SK-N-SH treated with all-trans-retinoic acid at 6 μM for 48 hours (cell line): Measurements from ENCODE around the gene ELFN2.

ENCODE experiments used
- ARNTL ChIP-seq: fragments of 450-650 bp; formaldehyde crosslinking; IDR thresholded peaks from 2 replicates; pipeline ENCODE4 v1.5.0; 2020; ENCODE audit warnings: low read depth, mild to moderate bottlenecking, moderate library complexity, borderline replicate concordance
- CSDC2 ChIP-seq: fragments of 250-450 bp; sonication (Bioruptor Pico); IDR thresholded peaks from 2 replicates; pipeline ENCODE4 v1.5.0; 2020; ENCODE audit warnings: mild to moderate bottlenecking, moderate library complexity
- GLIS3 ChIP-seq: fragments of 250-450 bp; sonication (Bioruptor Pico); IDR thresholded peaks from 2 replicates; pipeline ENCODE4 v1.5.0; 2020; ENCODE audit warnings: mild to moderate bottlenecking, moderate library complexity
- OSR1 ChIP-seq: fragments of 250-450 bp; sonication (Bioruptor Pico); IDR thresholded peaks from 2 replicates; pipeline ENCODE4 v1.8.0; 2022; ENCODE audit warnings: moderate library complexity, mild to moderate bottlenecking, inconsistent platforms
- PATZ1 ChIP-seq: fragments of 250-450 bp; sonication (Bioruptor Pico); IDR thresholded peaks from 2 replicates; pipeline ENCODE4 v1.8.0; 2020; ENCODE audit warnings: mild to moderate bottlenecking, moderate library complexity, borderline replicate concordance
- PPARA ChIP-seq: fragments of 250-450 bp; sonication (Bioruptor Pico); IDR thresholded peaks from 2 replicates; pipeline ENCODE4 v1.5.0; 2020; ENCODE audit warnings: mild to moderate bottlenecking, borderline replicate concordance
- RARB ChIP-seq: fragments of 250-450 bp; sonication (Bioruptor Pico); IDR thresholded peaks from 2 replicates; pipeline ENCODE4 v1.8.0; 2021; ENCODE audit warnings: mild to moderate bottlenecking, moderate library complexity
- SNAI2 ChIP-seq: fragments of 250-450 bp; sonication (Bioruptor Pico); IDR thresholded peaks from 2 replicates; pipeline ENCODE4 v1.5.0; 2020; ENCODE audit warnings: mild to moderate bottlenecking, moderate library complexity
- TCF4 ChIP-seq: fragments of 250-450 bp; sonication (Bioruptor Pico); IDR thresholded peaks from 2 replicates; pipeline ENCODE4 v1.8.0; 2021; ENCODE audit warnings: mild to moderate bottlenecking, moderate library complexity, borderline replicate concordance
- TOX ChIP-seq: fragments of 250-450 bp; sonication (Bioruptor Pico); IDR thresholded peaks from 2 replicates; pipeline ENCODE4 v1.8.0; 2021; ENCODE audit warnings: mild to moderate bottlenecking, moderate library complexity, borderline replicate concordance
- ZFP3 ChIP-seq: fragments of 250-450 bp; sonication (Bioruptor Pico); IDR thresholded peaks from 2 replicates; pipeline ENCODE4 v1.5.0; 2020; ENCODE audit warnings: mild to moderate bottlenecking, moderate library complexity
- ZFP30 ChIP-seq: fragments of 450-650 bp; formaldehyde crosslinking; IDR thresholded peaks from 2 replicates; pipeline ENCODE4 v1.5.0; 2022; ENCODE audit warnings: mild to moderate bottlenecking, moderate library complexity

DNA sequence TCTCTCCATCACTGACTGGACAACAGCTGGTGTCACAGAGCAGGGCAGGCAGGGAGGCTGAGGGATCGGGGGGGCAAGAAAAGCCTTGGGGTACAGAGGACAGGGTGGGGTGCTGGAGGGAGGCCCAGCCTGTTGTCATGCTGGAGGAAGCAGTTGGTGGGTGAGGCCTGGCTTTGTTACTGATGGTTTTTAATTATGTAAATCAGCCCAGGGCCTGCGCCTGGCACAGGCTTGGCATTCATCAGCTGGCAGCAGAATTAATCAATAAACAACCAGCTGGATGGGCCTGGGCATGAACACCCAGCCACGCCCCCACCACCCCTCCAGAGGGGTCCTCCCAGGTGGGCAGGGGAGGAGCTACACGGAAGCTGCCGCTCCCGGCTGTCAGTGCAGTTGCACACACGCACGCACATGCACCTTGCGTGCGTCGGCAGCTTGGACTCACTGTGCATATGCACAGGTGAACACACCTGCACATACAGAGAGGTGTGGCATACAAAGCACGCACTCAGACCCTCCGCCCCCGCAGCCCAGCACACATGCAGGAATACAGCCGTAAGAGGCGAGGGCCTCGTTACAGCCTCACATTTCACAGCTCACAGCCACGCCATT lies 21.3 kb upstream of the ELFN2 start:
- TF ChIP-seq PPARA (CRISPR knock-in tag): no peak
- no peak for TF ChIP-seq ZFP30
- TF ChIP-seq RARB (CRISPR knock-in tag): no peak
- no peak for TF ChIP-seq CSDC2 (CRISPR knock-in tag)
- TF ChIP-seq TOX (CRISPR knock-in tag): no peak
- no peak for TF ChIP-seq PATZ1
- TF ChIP-seq OSR1 (CRISPR knock-in tag): no peak
- no peak for TF ChIP-seq ARNTL (CRISPR knock-in tag)
- no peak for TF ChIP-seq ZFP3 (CRISPR knock-in tag)
- TF ChIP-seq TCF4 (CRISPR knock-in tag): no peak
- TF ChIP-seq GLIS3 (CRISPR knock-in tag): no peak
- no peak for TF ChIP-seq SNAI2 (CRISPR knock-in tag)
